ENCODE data around the gene FGF14. TPM values are rescaled to one million over a fixed set of nuclear protein-coding genes. Genes with fewer than 3 reads are reported as not detected.

FGF14 gene
- total and polyA plus RNA-seq, 2 experiments from 2014 or later = 0.03 TPM; not detected in 1

DNA sequence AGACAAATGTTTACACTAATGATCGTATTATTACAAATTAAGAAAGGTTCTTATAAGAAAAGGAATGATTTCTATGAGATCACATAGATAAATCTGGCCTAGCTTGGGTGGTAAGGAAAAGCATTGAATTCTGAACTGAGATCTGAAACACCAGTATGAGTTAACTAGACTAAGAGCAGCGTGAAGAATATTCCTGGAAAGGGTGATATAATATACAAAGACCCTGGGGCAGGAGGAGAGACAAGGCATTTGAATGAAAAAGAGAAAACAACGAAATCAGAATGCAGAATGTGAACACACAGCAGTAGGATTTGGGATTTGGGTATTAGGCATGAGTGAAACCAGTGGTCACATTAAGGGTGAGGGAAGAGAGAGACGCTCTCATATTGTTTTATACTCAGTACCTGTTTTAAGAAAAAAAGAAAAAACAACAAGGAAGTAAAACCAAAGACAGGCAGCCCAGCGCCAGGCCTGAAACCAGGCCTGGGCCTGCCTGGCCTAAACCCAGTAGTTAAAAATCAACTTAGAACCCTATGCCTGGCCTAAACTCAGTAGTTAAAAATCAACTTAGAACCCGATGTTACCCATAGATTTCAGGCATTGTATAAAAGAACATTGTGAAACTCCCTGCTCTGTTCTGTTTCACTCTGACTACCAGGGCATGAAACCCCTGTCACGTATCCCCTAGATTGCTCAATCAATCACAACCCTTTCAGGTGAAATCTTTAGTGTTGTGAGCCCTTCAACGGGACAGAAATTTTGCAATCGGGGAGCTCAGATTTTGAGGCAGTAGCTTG, 662.3 kb downstream of the FGF14 start:
- no peak overlapping the region for H3K4me3 Mint-ChIP-seq
- DNase-seq (ENCODE audit: low spot score) (no peak), ATAC-seq (no peak)
- Histone ChIP-seq H3K79me2 (replicated peaks; ENCODE audit: insufficient read depth) (no peaks in the 10 kb centered on the region), H3K4me2 (no peak overlapping the region), H3F3A (replicated peaks; ENCODE audit: low read depth) (no peaks in the 10 kb centered on the region), H3K9me2 (ENCODE audit: insufficient read depth) (no peaks in the 10 kb centered on the region), H4K20me1 (replicated peaks; ENCODE audit: insufficient read depth) (no peaks in the 10 kb centered on the region), H2AFZ (peak overlapping the region; percentile 26; the same call in 1 of the 2 replicates), H3K4me3 (no peak overlapping the region), H3K36me3 (ENCODE audit: insufficient read depth) (no peaks in the 10 kb centered on the region), H3K27ac (ENCODE audit: low read depth) (no peak overlapping the region), H3K27me3 (ENCODE audit: insufficient read depth) (no peaks in the 10 kb centered on the region), H3K4me1 (ENCODE audit: insufficient read depth) (no peaks in the 10 kb centered on the region)
- no peak for TF ChIP-seq CREB1 (CRISPR knock-in tag; IDR thresholded peaks at IDR 0.05; ENCODE audit: low read depth)
- TF ChIP-seq ZNF114 (CRISPR knock-in tag; IDR thresholded peaks at IDR 0.05) = no peak
- TF ChIP-seq EZH2 (IDR thresholded peaks at IDR 0.05; ENCODE audit: low read depth, unreplicated experiment) = no peak
- TF ChIP-seq POLR2AphosphoS5 (IDR thresholded peaks at IDR 0.05; ENCODE audit: low read depth) = no peak
- TF ChIP-seq, protein P1, sequence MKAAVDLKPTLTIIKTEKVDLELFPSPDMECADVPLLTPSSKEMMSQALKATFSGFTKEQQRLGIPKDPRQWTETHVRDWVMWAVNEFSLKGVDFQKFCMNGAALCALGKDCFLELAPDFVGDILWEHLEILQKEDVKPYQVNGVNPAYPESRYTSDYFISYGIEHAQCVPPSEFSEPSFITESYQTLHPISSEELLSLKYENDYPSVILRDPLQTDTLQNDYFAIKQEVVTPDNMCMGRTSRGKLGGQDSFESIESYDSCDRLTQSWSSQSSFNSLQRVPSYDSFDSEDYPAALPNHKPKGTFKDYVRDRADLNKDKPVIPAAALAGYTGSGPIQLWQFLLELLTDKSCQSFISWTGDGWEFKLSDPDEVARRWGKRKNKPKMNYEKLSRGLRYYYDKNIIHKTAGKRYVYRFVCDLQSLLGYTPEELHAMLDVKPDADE (IDR thresholded peaks at IDR 0.05) = no peak
- TF ChIP-seq, protein P2, sequence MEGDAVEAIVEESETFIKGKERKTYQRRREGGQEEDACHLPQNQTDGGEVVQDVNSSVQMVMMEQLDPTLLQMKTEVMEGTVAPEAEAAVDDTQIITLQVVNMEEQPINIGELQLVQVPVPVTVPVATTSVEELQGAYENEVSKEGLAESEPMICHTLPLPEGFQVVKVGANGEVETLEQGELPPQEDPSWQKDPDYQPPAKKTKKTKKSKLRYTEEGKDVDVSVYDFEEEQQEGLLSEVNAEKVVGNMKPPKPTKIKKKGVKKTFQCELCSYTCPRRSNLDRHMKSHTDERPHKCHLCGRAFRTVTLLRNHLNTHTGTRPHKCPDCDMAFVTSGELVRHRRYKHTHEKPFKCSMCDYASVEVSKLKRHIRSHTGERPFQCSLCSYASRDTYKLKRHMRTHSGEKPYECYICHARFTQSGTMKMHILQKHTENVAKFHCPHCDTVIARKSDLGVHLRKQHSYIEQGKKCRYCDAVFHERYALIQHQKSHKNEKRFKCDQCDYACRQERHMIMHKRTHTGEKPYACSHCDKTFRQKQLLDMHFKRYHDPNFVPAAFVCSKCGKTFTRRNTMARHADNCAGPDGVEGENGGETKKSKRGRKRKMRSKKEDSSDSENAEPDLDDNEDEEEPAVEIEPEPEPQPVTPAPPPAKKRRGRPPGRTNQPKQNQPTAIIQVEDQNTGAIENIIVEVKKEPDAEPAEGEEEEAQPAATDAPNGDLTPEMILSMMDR (conservative IDR thresholded peaks at IDR 0.05; ENCODE audit: low read depth in 2 of 2) = no peak
- TF ChIP-seq ZNF331 (CRISPR knock-in tag; IDR thresholded peaks at IDR 0.05; ENCODE audit: low read depth) = no peak
- TF ChIP-seq, protein P3, sequence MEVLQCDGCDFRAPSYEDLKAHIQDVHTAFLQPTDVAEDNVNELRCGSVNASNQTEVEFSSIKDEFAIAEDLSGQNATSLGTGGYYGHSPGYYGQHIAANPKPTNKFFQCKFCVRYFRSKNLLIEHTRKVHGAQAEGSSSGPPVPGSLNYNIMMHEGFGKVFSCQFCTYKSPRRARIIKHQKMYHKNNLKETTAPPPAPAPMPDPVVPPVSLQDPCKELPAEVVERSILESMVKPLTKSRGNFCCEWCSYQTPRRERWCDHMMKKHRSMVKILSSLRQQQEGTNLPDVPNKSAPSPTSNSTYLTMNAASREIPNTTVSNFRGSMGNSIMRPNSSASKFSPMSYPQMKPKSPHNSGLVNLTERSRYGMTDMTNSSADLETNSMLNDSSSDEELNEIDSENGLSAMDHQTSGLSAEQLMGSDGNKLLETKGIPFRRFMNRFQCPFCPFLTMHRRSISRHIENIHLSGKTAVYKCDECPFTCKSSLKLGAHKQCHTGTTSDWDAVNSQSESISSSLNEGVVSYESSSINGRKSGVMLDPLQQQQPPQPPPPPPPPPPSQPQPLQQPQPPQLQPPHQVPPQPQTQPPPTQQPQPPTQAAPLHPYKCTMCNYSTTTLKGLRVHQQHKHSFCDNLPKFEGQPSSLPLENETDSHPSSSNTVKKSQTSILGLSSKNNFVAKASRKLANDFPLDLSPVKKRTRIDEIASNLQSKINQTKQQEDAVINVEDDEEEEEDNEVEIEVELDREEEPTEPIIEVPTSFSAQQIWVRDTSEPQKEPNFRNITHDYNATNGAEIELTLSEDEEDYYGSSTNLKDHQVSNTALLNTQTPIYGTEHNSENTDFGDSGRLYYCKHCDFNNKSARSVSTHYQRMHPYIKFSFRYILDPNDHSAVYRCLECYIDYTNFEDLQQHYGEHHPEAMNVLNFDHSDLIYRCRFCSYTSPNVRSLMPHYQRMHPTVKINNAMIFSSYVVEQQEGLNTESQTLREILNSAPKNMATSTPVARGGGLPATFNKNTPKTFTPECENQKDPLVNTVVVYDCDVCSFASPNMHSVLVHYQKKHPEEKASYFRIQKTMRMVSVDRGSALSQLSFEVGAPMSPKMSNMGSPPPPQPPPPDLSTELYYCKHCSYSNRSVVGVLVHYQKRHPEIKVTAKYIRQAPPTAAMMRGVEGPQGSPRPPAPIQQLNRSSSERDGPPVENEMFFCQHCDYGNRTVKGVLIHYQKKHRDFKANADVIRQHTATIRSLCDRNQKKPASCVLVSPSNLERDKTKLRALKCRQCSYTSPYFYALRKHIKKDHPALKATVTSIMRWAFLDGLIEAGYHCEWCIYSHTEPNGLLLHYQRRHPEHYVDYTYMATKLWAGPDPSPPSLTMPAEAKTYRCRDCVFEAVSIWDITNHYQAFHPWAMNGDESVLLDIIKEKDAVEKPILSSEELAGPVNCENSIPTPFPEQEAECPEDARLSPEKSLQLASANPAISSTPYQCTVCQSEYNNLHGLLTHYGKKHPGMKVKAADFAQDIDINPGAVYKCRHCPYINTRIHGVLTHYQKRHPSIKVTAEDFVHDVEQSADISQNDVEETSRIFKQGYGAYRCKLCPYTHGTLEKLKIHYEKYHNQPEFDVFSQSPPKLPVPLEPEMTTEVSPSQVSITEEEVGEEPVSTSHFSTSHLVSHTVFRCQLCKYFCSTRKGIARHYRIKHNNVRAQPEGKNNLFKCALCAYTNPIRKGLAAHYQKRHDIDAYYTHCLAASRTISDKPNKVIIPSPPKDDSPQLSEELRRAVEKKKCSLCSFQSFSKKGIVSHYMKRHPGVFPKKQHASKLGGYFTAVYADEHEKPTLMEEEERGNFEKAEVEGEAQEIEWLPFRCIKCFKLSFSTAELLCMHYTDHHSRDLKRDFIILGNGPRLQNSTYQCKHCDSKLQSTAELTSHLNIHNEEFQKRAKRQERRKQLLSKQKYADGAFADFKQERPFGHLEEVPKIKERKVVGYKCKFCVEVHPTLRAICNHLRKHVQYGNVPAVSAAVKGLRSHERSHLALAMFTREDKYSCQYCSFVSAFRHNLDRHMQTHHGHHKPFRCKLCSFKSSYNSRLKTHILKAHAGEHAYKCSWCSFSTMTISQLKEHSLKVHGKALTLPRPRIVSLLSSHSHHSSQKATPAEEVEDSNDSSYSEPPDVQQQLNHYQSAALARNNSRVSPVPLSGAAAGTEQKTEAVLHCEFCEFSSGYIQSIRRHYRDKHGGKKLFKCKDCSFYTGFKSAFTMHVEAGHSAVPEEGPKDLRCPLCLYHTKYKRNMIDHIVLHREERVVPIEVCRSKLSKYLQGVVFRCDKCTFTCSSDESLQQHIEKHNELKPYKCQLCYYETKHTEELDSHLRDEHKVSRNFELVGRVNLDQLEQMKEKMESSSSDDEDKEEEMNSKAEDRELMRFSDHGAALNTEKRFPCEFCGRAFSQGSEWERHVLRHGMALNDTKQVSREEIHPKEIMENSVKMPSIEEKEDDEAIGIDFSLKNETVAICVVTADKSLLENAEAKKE (CRISPR knock-in tag; IDR thresholded peaks at IDR 0.05) = no peak
- no peaks in the 10 kb centered on the region for H3K9me3 Mint-ChIP-seq
- H3K4me1 Mint-ChIP-seq = peaks cover 10% of the 10 kb centered on the region
- H3K27ac Mint-ChIP-seq = no peak overlapping the region
- no peaks in the 10 kb centered on the region for H3K36me3 Mint-ChIP-seq (ENCODE audit: low read depth)
- no peaks in the 10 kb centered on the region for H3K27me3 Mint-ChIP-seq (ENCODE audit: insufficient read depth, low read depth, poor library complexity)

Data from GM23338 (cell line).